AML-193 (cell line): ENCODE data around the gene RHBDL3.

Experiments
- DNase-seq, 2 experiments: peaks; one replicate each; lab custom pipeline; 2025; lab: John Stamatoyannopoulos, UW

The RHBDL3 gene

GRCh38 chr17:32357615-32358014 is 92.0 kb downstream of the RHBDL3 start:
- DNase-seq, result no peak

DNA sequence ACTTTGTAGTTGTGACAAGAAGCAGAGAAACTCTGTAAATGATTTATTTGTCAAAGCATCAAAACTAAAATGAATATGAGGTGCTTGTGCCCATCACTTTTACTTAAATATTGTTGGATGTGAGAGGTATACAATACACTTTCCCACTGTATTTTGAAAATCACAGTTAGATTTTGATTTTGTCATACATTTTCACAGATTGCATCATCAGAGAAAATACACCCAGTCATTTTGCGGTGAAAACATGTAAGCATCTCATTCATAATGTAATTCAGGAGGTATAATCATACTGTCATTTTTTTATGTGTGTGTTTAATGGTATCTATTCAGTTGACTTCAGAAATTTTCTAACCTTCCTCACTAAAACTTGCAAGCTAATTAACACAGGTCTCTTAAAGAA is 95.6 kb downstream of the RHBDL3 start:
- no peak for DNase-seq

DNA sequence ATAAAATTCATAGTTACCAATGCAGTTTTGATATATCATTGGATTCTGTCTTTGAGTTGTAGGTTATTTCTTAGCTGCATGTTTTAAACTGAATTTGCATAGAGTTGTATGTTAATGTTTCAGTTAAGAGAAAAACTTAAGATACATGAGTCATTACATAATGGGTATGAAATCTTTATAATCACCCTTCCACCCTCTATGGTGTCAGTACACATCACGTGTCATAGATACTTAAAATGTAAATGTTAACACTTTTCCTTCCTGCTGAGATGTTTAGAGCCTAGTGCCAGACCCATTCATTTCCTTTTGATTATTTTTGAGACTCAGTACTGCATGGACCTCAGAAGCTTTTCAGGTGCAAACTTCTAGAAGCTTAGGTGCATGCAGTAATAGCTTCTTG is 104.8 kb downstream of the RHBDL3 start:
- no peak for DNase-seq
